Endothelial cell of umbilical vein (primary cell): Measurements from ENCODE around the gene KCNQ1OT1. TPM values are rescaled to one million over a fixed set of nuclear protein-coding genes. Genes with fewer than 3 reads are reported as not detected.

ENCODE experiments used
- BruUV-seq: library from RNA; stranded (reverse); fragments of 400-500 nt; replicated peaks from 2 replicates; lab custom pipeline; 2021; lab: Mats Ljungman, UMichigan
- CTCF ChIA-PET: fragments of 300-600, 350-600 bp; sonication (Branson Sonifier 250); formaldehyde crosslinking; loops from one replicate; lab custom pipeline; 2021; ENCODE audit warnings: antibody characterized with exemption, inconsistent platforms; lab: Charles Lee
- POLR2A ChIA-PET: fragments of 300-600, 350-600 bp; sonication (Branson Sonifier 250); formaldehyde crosslinking; loops from one replicate; lab custom pipeline; 2021; ENCODE audit warnings: antibody characterized with exemption, inconsistent platforms; lab: Charles Lee
- DNase-seq: peaks from one replicate; pipeline ENCODE4 v3.0.0-alpha.2; 2011; ENCODE audit warnings: low read depth, low spot score
- FAIRE-seq: peaks from 2 replicates; lab custom pipeline; 2011; peaks lifted over from hg19 to GRCh38; lab: Jason Lieb, UNC
- H2AFZ ChIP-seq: 2 replicates; pipeline ENCODE4 v1.6.0; 2012; ENCODE audit warnings: low read depth, low read length, control low read depth, inconsistent platforms
- H3K27ac ChIP-seq: 2 replicates; pipeline ENCODE4 v1.5.1; 2011; ENCODE audit warnings: low read depth, mild to moderate bottlenecking, control low read depth, low read length, moderate library complexity; ENCODE audit not compliant: insufficient read depth
- H3K27me3 ChIP-seq, 2 experiments: 2 replicates each; pipeline versions ENCODE4 v1.6.0 to v1.6.1; 2011; ENCODE audit warnings: low read length in 2 of 2, mixed read lengths in 1 of 2; ENCODE audit not compliant: control insufficient read depth in 2 of 2, insufficient read depth in 2 of 2
- H3K36me3 ChIP-seq, 2 experiments: 2 replicates in 1 of 2; 3 replicates in 1 of 2; pipeline ENCODE4 v1.5.1; 2011; ENCODE audit warnings: low read length in 2 of 2, mild to moderate bottlenecking in 1 of 2, moderate library complexity in 1 of 2; ENCODE audit not compliant: control insufficient read depth in 2 of 2, insufficient read depth in 2 of 2; ENCODE audit errors: extremely low read depth in 1 of 2
- H3K4me1 ChIP-seq: 3 replicates; pipeline ENCODE4 v1.5.1; 2011; ENCODE audit warnings: mild to moderate bottlenecking, low read length; ENCODE audit not compliant: control insufficient read depth, insufficient read depth; ENCODE audit errors: extremely low read depth
- H3K4me2 ChIP-seq: 2 replicates; pipeline ENCODE4 v1.6.1; 2011; ENCODE audit warnings: low read length, control low read depth, mixed read lengths; ENCODE audit not compliant: insufficient read depth
- H3K4me3 ChIP-seq, 3 experiments: fragments of 200-600 bp in 1 of 3; sonication (generic), shearing (Covaris generic) in 1 of 3; replicated peaks in 1 of 3; 2 replicates each; pipeline ENCODE4 v1.5.1; 2011 to 2016; ENCODE audit warnings: control low read depth in 3 of 3, low read length in 3 of 3, mild to moderate bottlenecking in 2 of 3, inconsistent platforms in 1 of 3, low read depth in 1 of 3, moderate library complexity in 1 of 3; ENCODE audit not compliant: insufficient read depth in 1 of 3
- H3K79me2 ChIP-seq: 2 replicates; pipeline ENCODE4 v1.6.0; 2012; ENCODE audit warnings: low read length, inconsistent platforms; ENCODE audit not compliant: control insufficient read depth, insufficient read depth
- H3K9ac ChIP-seq: replicated peaks from 2 replicates; pipeline ENCODE3; 2011; ENCODE audit warnings: low read length, control low read depth; ENCODE audit not compliant: insufficient read depth; ENCODE audit errors: extremely low read depth
- H3K9me1 ChIP-seq: replicated peaks from 3 replicates; pipeline ENCODE4 v1.6.0; 2011; ENCODE audit warnings: mild to moderate bottlenecking, low read length; ENCODE audit not compliant: control insufficient read depth, insufficient read depth; ENCODE audit errors: extremely low read depth
- H3K9me3 ChIP-seq: replicated peaks from 2 replicates; pipeline ENCODE4 v1.5.1; 2012; ENCODE audit warnings: low read length, inconsistent platforms; ENCODE audit not compliant: control insufficient read depth, insufficient read depth
- H4K20me1 ChIP-seq: replicated peaks from 2 replicates; pipeline ENCODE3; 2011; ENCODE audit warnings: mild to moderate bottlenecking, low read length; ENCODE audit not compliant: control insufficient read depth, insufficient read depth; ENCODE audit errors: extremely low read depth
- CTCF ChIP-seq, 2 donors: IDR thresholded peaks; 1 replicate in 1 of 2; 2 replicates in 1 of 2; pipeline ENCODE4 v1.5.1; 2011; ENCODE audit warnings: low read length in 2 of 2, mild to moderate bottlenecking in 2 of 2, moderate library complexity in 2 of 2, control low read depth in 1 of 2, inconsistent platforms in 1 of 2, low read depth in 1 of 2; ENCODE audit not compliant: insufficient read depth in 1 of 2; ENCODE audit errors: extremely low read depth in 1 of 2
- EZH2 ChIP-seq: IDR thresholded peaks from 2 replicates; pipeline ENCODE4 v1.6.1; 2012; ENCODE audit warnings: borderline replicate concordance, low read depth, mild to moderate bottlenecking, moderate library complexity, low read length, inconsistent platforms; ENCODE audit not compliant: severe bottlenecking
- FOS ChIP-seq: IDR thresholded peaks from 2 replicates; pipeline ENCODE4 v1.6.1; 2011; ENCODE audit warnings: mild to moderate bottlenecking, low read length, moderate library complexity, borderline replicate concordance; ENCODE audit not compliant: insufficient read depth
- GATA2 ChIP-seq: IDR thresholded peaks from 2 replicates; pipeline ENCODE4 v1.7.0; 2011; ENCODE audit warnings: low read depth, mild to moderate bottlenecking, moderate library complexity, mixed read lengths, low read length; ENCODE audit not compliant: insufficient read length, insufficient read depth
- JUN ChIP-seq: IDR thresholded peaks from 2 replicates; pipeline ENCODE4 v1.6.1; 2011; ENCODE audit warnings: borderline replicate concordance, low read depth; ENCODE audit not compliant: insufficient read length, insufficient read depth
- MYC ChIP-seq: IDR thresholded peaks from one replicate; pipeline ENCODE4 v1.6.1; 2011; ENCODE audit warnings: mild to moderate bottlenecking, low read depth, low read length
- POLR2A ChIP-seq: IDR thresholded peaks from 2 replicates; pipeline ENCODE4 v1.6.1; 2012; ENCODE audit warnings: low read depth, mild to moderate bottlenecking, control low read depth, low read length
- POLR2AphosphoS5 ChIP-seq: IDR thresholded peaks from 2 replicates; pipeline ENCODE4 v1.6.1; 2012; ENCODE audit warnings: low read depth, mild to moderate bottlenecking, control low read depth, low read length, moderate library complexity; ENCODE audit not compliant: insufficient read depth
- dilution Hi-C: fragments of 300-500 bp; cut with MboI; formaldehyde crosslinking; loops from one replicate; pipeline ENCODE4 v1.15.0; 2019; ENCODE audit warnings: low sequenced_read_pairs; ENCODE audit not compliant: extremely low pct_ligation_motif_present
- intact Hi-C: fragments of 100-400 bp; cut with micrococcal nuclease; formaldehyde crosslinking; loops from one replicate; pipeline ENCODE4 v1.10.0; 2022
- polyA plus RNA-seq, 4 experiments: library from polyadenylated mRNA; depleted of rRNA in 3 of 4; stranded (reverse) in 3 of 4; unstranded in 1 of 4; fragments of >200 nt; gene quantifications; 2 replicates each; pipeline versions ENCODE4 v1.2.1 to v1.2.3, GENCODE V29; 2011 to 2012; ENCODE audit warnings: missing spikeins in 1 of 4
- total RNA-seq: library from RNA; stranded (reverse); gene quantifications from 2 replicates; pipeline ENCODE4 v1.2.3, GENCODE V29; 2021
- TF ChIP-seq, protein P1 (sequence below): IDR thresholded peaks from 2 replicates; pipeline ENCODE4 v1.6.1; 2011; ENCODE audit not compliant: insufficient read depth, insufficient read length

Gene KCNQ1OT1
- total and polyA plus RNA-seq, 2 donors (not counting 3 experiments of a cell fraction or from before 2014, with no cell fraction given) = 0.11 to 1.8 TPM

DNA sequence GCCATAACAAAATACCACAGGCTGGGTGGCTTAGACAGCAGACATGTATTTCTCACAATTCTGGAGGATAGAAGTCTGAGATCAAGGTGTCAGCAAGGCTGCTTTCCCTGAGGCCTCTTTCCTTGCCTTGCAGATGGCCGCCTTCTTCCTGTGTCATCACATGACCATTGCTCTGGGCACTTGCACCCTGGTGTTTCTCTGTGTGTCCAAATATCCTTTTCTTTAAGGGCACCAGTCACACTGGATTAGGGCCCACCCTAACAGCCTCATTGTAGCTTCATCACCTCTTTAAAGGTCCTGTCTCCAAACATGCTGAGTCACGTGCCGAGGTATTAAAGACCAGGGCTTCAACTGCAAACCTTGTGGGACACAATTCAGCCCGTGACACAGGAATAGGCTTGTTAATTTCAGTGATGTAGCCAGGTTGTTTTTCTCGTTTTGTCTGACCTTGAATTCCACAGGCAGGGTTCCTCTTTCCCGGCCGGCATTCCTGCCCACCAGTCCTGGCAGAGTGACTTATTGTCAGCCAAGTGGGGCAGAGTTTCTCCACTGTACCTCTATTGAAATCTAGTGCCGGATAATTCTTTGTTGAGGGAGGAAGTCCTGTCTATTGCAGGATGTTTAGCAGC is 100.1 kb downstream of the KCNQ1OT1 start:
- Histone ChIP-seq H3K36me3 (no peaks in the 10 kb centered on the region), H3K9me3 (no peaks in the 10 kb centered on the region), H3K4me3 (no peak overlapping the region), H3K9ac (no peak overlapping the region), H3K9me1 (no peaks in the 10 kb centered on the region), H3K79me2 (no peaks in the 10 kb centered on the region), H2AFZ (no peak overlapping the region), H3K4me2 (no peak overlapping the region), H3K4me1 (no peaks in the 10 kb centered on the region), H3K27ac (no peak overlapping the region), H4K20me1 (no peaks in the 10 kb centered on the region), H3K27me3 (peaks cover 2 to 5% of the 10 kb centered on the region in 2 experiments)
- POLR2A ChIA-PET = no interaction called here
- TF ChIP-seq EZH2 (no peak), POLR2A (no peak), FOS (no peak), JUN (no peak), GATA2 (no peak), POLR2AphosphoS5 (no peak), MYC (no peak), CTCF (IDR thresholded peaks at IDR 0.05; ENCODE audit: extremely low read depth in 1 of 2, insufficient read depth in 1 of 2, low read depth in 1 of 2, low read length in 2 of 2) (no peak)
- TF ChIP-seq, protein P1, sequence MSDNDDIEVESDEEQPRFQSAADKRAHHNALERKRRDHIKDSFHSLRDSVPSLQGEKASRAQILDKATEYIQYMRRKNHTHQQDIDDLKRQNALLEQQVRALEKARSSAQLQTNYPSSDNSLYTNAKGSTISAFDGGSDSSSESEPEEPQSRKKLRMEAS = no peak
- BruUV-seq = no TSS peak
- DNase-seq (no peak), FAIRE-seq (no peak)
- intact Hi-C loops (no loop called here), dilution Hi-C loops (no loop called here)
- CTCF ChIA-PET = no interaction called here
